H1 (cell line): ENCODE data around the gene NEK2. TPM values are rescaled to one million over a fixed set of nuclear protein-coding genes. Genes with fewer than 3 reads are reported as not detected.

Experiments
- BCL11A ChIP-seq, 2 experiments: IDR thresholded peaks; one replicate each; pipeline ENCODE4 v1.6.1; 2011; ENCODE audit warnings: low read depth in 2 of 2, low read length in 2 of 2, mild to moderate bottlenecking in 2 of 2
- E2F6 ChIP-seq: IDR thresholded peaks from 2 replicates; pipeline ENCODE4 v1.6.1; 2012; ENCODE audit warnings: inconsistent platforms
- EGR1 ChIP-seq: IDR thresholded peaks from 2 replicates; pipeline ENCODE4 v1.6.1; 2011; ENCODE audit warnings: low read depth, low read length, borderline replicate concordance
- polyA plus RNA-seq, 7 experiments: library from polyadenylated mRNA; depleted of rRNA in 3 of 7; stranded (reverse) in 5 of 7; unstranded in 2 of 7; fragments of >200 nt in 5 of 7; fragments of 200-250 nt in 2 of 7; gene quantifications; 1 replicate in 5 of 7; 2 replicates in 1 of 7; 4 replicates in 1 of 7; pipeline versions ENCODE4 v1.2.1 to v1.2.3, GENCODE V29; 2011 to 2013; ENCODE audit warnings: missing spikeins in 2 of 7, mixed read lengths in 2 of 7
- total RNA-seq: library from RNA; stranded (reverse); fragmentation: NEBNext Ultra II Directional; extraction: Animal tissue kit (Norgen Biotek cat#: 25700); gene quantifications from 2 replicates; pipeline ENCODE4 v1.2.1, GENCODE V29; 2021

The NEK2 gene
- total and polyA plus RNA-seq, 2 of the 8 experiments (the other 6 are each of a cell fraction or from before 2014, with no cell fraction given), result 8.4 to 22.9 TPM

- TF ChIP-seq EGR1 (no peak), E2F6 (no peak), BCL11A (IDR thresholded peaks at IDR 0.05; ENCODE audit: low read depth in 2 of 2, low read length in 2 of 2) (no peak)
Observed at GRCh38 chr1:211634931-211635330, 40.5 kb downstream of the NEK2 start (continued).
